WTC11 (cell line): ENCODE measurements around the gene ENTHD1. TPM values are rescaled to one million over a fixed set of nuclear protein-coding genes. Genes with fewer than 3 reads are reported as not detected.

ENCODE experiments used
- ATAC-seq: fragments of 200-7000 bp; cut with Tn5 transposase; 2 replicates; pipeline ENCODE4 v1.10.0; 2021; ENCODE audit warnings: mild to moderate bottlenecking, moderate library complexity
- CTCF ChIA-PET: fragments of 300-600 bp; sonication (Branson Sonifier 250); formaldehyde crosslinking; loops from one replicate; lab custom pipeline; 2021; ENCODE audit warnings: antibody characterized with exemption; lab: Charles Lee
- POLR2A ChIA-PET: fragments of 350-600 bp; sonication (Branson Sonifier 250); formaldehyde crosslinking; loops from one replicate; lab custom pipeline; 2021; ENCODE audit warnings: antibody characterized with exemption; lab: Charles Lee
- DNase-seq: peaks from one replicate; pipeline ENCODE4 v3.0.0; 2021; ENCODE audit warnings: low spot score
- H3K27ac Mint-ChIP-seq: 2 replicates; pipeline ENCODE4 v1.8.0; 2021; ENCODE audit warnings: mixed read lengths
- H3K27me3 Mint-ChIP-seq: 2 replicates; pipeline ENCODE4 v1.8.0; 2021; ENCODE audit warnings: low read depth, mild to moderate bottlenecking, moderate library complexity, mixed read lengths
- H3K36me3 Mint-ChIP-seq: 2 replicates; pipeline ENCODE4 v1.8.0; 2021; ENCODE audit warnings: mixed read lengths
- H3K4me1 Mint-ChIP-seq: 2 replicates; pipeline ENCODE4 v1.8.0; 2022; ENCODE audit warnings: mixed read lengths
- H3K4me3 Mint-ChIP-seq: 2 replicates; pipeline ENCODE4 v1.8.0; 2021; ENCODE audit warnings: mild to moderate bottlenecking, moderate library complexity, mixed read lengths
- H3K9me3 Mint-ChIP-seq: 2 replicates; pipeline ENCODE4 v1.8.0; 2021; ENCODE audit warnings: mixed read lengths
- ATF1 ChIP-seq: sonication (generic); formaldehyde crosslinking; IDR thresholded peaks from 2 replicates; pipeline ENCODE4 v1.8.1; 2023; ENCODE audit warnings: mild to moderate bottlenecking, moderate library complexity, missing genetic modification reagents
- CREM ChIP-seq: sonication (generic); formaldehyde crosslinking; IDR thresholded peaks from 2 replicates; pipeline ENCODE4 v1.8.1; 2022; ENCODE audit warnings: mild to moderate bottlenecking, missing genetic modification reagents, moderate library complexity
- GABPB1 ChIP-seq: sonication (generic); formaldehyde crosslinking; IDR thresholded peaks from 2 replicates; pipeline ENCODE4 v1.8.1; 2023; ENCODE audit warnings: mild to moderate bottlenecking, missing genetic modification reagents
- RORB ChIP-seq: fragments of 250-450 bp; sonication (Bioruptor Pico); IDR thresholded peaks from 2 replicates; pipeline ENCODE4 v1.9.0; 2021; ENCODE audit warnings: mild to moderate bottlenecking
- ZBTB21 ChIP-seq: sonication (generic); formaldehyde crosslinking; IDR thresholded peaks from 2 replicates; pipeline ENCODE4 v1.8.1; 2023; ENCODE audit warnings: mild to moderate bottlenecking, missing genetic modification reagents, borderline replicate concordance
- ZNF232 ChIP-seq: sonication (generic); formaldehyde crosslinking; IDR thresholded peaks from 2 replicates; pipeline ENCODE4 v1.8.0; 2022; ENCODE audit warnings: mild to moderate bottlenecking, missing genetic modification reagents
- ZNF416 ChIP-seq: fragments of 250-450 bp; sonication (Bioruptor Pico); IDR thresholded peaks from 2 replicates; pipeline ENCODE4 v1.9.0; 2021; ENCODE audit warnings: mild to moderate bottlenecking, inconsistent platforms
- ZNF423 ChIP-seq: fragments of 250-450 bp; sonication (Bioruptor Pico); IDR thresholded peaks from 2 replicates; pipeline ENCODE4 v2.1.2; 2022; ENCODE audit warnings: mild to moderate bottlenecking, moderate library complexity
- total RNA-seq: library from RNA; stranded (reverse); gene quantifications from 3 replicates; pipeline ENCODE4 v1.2.3, GENCODE V29; 2021
- TF ChIP-seq, protein P1 (sequence below): sonication (generic); formaldehyde crosslinking; IDR thresholded peaks from 2 replicates; pipeline ENCODE4 v1.8.0; 2022; ENCODE audit warnings: missing genetic modification reagents
- TF ChIP-seq, protein P2 (sequence below): sonication (generic); formaldehyde crosslinking; IDR thresholded peaks from 2 replicates; pipeline ENCODE4 v1.8.0; 2023; ENCODE audit warnings: missing genetic modification reagents, mild to moderate bottlenecking, borderline replicate concordance
- TF ChIP-seq, protein P3 (sequence below): sonication (generic); formaldehyde crosslinking; IDR thresholded peaks from 2 replicates; pipeline ENCODE4 v1.8.1; 2023; ENCODE audit warnings: mild to moderate bottlenecking, missing genetic modification reagents, moderate library complexity
- TF ChIP-seq, protein P4 (sequence below): fragments of 250-450 bp; sonication (Bioruptor Pico); IDR thresholded peaks from 2 replicates; pipeline ENCODE4 v1.9.0; 2021; ENCODE audit warnings: mild to moderate bottlenecking
- TF ChIP-seq, protein P5 (sequence below): fragments of 250-450 bp; sonication (Bioruptor Pico); IDR thresholded peaks from 2 replicates; pipeline ENCODE4 v1.9.0; 2021; ENCODE audit warnings: mild to moderate bottlenecking, borderline replicate concordance
- TF ChIP-seq, protein P6 (sequence below): sonication (generic); formaldehyde crosslinking; IDR thresholded peaks from 2 replicates; pipeline ENCODE4 v1.8.1; 2022; ENCODE audit warnings: low read depth, mild to moderate bottlenecking, moderate library complexity, missing genetic modification reagents, borderline replicate concordance
- TF ChIP-seq, protein P7 (sequence below): sonication (generic); formaldehyde crosslinking; IDR thresholded peaks from 2 replicates; pipeline ENCODE4 v1.8.0; 2022; ENCODE audit warnings: mild to moderate bottlenecking, missing genetic modification reagents
- TF ChIP-seq, protein P8 (sequence below): sonication (generic); formaldehyde crosslinking; IDR thresholded peaks from 2 replicates; pipeline ENCODE4 v1.8.1; 2022; ENCODE audit warnings: missing genetic modification reagents, borderline replicate concordance

ENTHD1 gene
- total RNA-seq, 1 experiment from 2014 or later, result not detected

DNA sequence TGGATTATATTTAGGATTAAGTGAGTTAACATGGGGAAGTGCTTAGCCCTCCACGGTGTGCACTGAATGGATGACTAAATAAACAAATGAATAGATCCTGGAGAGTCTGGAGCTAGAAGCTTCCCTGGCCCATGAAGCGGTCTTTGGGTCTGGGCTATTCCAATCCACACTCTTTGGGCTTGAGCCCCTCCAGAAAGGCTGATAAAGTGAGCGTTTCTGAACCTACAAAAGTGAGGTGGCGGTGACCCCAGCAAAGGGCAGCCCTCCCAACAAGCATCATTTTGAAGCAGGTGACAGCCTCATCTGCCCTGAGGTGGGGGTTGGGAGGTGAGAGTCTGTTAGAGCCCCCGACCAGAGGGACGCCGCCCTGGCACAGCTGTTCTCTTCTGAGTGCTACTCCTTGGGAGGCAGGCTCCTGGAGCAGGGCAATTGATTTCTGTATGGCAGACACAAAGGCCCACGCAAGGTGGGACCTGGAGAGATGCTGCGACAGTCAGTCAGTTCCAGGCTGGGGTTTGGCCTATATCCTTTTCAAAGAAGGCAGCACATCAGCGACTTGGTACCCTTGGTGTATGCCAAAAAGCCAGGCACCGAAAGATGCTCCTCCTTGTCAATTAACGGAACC, 165.2 kb downstream of the ENTHD1 start (continued):
- no peak for TF ChIP-seq ZNF423
- TF ChIP-seq, protein P1, sequence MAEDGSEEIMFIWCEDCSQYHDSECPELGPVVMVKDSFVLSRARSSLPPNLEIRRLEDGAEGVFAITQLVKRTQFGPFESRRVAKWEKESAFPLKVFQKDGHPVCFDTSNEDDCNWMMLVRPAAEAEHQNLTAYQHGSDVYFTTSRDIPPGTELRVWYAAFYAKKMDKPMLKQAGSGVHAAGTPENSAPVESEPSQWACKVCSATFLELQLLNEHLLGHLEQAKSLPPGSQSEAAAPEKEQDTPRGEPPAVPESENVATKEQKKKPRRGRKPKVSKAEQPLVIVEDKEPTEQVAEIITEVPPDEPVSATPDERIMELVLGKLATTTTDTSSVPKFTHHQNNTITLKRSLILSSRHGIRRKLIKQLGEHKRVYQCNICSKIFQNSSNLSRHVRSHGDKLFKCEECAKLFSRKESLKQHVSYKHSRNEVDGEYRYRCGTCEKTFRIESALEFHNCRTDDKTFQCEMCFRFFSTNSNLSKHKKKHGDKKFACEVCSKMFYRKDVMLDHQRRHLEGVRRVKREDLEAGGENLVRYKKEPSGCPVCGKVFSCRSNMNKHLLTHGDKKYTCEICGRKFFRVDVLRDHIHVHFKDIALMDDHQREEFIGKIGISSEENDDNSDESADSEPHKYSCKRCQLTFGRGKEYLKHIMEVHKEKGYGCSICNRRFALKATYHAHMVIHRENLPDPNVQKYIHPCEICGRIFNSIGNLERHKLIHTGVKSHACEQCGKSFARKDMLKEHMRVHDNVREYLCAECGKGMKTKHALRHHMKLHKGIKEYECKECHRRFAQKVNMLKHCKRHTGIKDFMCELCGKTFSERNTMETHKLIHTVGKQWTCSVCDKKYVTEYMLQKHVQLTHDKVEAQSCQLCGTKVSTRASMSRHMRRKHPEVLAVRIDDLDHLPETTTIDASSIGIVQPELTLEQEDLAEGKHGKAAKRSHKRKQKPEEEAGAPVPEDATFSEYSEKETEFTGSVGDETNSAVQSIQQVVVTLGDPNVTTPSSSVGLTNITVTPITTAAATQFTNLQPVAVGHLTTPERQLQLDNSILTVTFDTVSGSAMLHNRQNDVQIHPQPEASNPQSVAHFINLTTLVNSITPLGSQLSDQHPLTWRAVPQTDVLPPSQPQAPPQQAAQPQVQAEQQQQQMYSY (CRISPR knock-in tag), result no peak
- TF ChIP-seq, protein P2, sequence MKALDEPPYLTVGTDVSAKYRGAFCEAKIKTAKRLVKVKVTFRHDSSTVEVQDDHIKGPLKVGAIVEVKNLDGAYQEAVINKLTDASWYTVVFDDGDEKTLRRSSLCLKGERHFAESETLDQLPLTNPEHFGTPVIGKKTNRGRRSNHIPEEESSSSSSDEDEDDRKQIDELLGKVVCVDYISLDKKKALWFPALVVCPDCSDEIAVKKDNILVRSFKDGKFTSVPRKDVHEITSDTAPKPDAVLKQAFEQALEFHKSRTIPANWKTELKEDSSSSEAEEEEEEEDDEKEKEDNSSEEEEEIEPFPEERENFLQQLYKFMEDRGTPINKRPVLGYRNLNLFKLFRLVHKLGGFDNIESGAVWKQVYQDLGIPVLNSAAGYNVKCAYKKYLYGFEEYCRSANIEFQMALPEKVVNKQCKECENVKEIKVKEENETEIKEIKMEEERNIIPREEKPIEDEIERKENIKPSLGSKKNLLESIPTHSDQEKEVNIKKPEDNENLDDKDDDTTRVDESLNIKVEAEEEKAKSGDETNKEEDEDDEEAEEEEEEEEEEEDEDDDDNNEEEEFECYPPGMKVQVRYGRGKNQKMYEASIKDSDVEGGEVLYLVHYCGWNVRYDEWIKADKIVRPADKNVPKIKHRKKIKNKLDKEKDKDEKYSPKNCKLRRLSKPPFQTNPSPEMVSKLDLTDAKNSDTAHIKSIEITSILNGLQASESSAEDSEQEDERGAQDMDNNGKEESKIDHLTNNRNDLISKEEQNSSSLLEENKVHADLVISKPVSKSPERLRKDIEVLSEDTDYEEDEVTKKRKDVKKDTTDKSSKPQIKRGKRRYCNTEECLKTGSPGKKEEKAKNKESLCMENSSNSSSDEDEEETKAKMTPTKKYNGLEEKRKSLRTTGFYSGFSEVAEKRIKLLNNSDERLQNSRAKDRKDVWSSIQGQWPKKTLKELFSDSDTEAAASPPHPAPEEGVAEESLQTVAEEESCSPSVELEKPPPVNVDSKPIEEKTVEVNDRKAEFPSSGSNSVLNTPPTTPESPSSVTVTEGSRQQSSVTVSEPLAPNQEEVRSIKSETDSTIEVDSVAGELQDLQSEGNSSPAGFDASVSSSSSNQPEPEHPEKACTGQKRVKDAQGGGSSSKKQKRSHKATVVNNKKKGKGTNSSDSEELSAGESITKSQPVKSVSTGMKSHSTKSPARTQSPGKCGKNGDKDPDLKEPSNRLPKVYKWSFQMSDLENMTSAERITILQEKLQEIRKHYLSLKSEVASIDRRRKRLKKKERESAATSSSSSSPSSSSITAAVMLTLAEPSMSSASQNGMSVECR (CRISPR knock-in tag), result no peak
- TF ChIP-seq, protein P3, sequence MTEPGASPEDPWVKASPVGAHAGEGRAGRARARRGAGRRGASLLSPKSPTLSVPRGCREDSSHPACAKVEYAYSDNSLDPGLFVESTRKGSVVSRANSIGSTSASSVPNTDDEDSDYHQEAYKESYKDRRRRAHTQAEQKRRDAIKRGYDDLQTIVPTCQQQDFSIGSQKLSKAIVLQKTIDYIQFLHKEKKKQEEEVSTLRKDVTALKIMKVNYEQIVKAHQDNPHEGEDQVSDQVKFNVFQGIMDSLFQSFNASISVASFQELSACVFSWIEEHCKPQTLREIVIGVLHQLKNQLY, result no peak
- TF ChIP-seq, protein P4, sequence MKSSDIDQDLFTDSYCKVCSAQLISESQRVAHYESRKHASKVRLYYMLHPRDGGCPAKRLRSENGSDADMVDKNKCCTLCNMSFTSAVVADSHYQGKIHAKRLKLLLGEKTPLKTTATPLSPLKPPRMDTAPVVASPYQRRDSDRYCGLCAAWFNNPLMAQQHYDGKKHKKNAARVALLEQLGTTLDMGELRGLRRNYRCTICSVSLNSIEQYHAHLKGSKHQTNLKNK (CRISPR knock-in tag), result no peak
- no peak for TF ChIP-seq CREM
- TF ChIP-seq, protein P5, sequence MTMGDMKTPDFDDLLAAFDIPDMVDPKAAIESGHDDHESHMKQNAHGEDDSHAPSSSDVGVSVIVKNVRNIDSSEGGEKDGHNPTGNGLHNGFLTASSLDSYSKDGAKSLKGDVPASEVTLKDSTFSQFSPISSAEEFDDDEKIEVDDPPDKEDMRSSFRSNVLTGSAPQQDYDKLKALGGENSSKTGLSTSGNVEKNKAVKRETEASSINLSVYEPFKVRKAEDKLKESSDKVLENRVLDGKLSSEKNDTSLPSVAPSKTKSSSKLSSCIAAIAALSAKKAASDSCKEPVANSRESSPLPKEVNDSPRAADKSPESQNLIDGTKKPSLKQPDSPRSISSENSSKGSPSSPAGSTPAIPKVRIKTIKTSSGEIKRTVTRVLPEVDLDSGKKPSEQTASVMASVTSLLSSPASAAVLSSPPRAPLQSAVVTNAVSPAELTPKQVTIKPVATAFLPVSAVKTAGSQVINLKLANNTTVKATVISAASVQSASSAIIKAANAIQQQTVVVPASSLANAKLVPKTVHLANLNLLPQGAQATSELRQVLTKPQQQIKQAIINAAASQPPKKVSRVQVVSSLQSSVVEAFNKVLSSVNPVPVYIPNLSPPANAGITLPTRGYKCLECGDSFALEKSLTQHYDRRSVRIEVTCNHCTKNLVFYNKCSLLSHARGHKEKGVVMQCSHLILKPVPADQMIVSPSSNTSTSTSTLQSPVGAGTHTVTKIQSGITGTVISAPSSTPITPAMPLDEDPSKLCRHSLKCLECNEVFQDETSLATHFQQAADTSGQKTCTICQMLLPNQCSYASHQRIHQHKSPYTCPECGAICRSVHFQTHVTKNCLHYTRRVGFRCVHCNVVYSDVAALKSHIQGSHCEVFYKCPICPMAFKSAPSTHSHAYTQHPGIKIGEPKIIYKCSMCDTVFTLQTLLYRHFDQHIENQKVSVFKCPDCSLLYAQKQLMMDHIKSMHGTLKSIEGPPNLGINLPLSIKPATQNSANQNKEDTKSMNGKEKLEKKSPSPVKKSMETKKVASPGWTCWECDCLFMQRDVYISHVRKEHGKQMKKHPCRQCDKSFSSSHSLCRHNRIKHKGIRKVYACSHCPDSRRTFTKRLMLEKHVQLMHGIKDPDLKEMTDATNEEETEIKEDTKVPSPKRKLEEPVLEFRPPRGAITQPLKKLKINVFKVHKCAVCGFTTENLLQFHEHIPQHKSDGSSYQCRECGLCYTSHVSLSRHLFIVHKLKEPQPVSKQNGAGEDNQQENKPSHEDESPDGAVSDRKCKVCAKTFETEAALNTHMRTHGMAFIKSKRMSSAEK (CRISPR knock-in tag), result no peak
- TF ChIP-seq, protein P6, sequence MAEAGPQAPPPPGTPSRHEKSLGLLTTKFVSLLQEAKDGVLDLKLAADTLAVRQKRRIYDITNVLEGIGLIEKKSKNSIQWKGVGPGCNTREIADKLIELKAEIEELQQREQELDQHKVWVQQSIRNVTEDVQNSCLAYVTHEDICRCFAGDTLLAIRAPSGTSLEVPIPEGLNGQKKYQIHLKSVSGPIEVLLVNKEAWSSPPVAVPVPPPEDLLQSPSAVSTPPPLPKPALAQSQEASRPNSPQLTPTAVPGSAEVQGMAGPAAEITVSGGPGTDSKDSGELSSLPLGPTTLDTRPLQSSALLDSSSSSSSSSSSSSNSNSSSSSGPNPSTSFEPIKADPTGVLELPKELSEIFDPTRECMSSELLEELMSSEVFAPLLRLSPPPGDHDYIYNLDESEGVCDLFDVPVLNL (CRISPR knock-in tag), result no peak

DNA sequence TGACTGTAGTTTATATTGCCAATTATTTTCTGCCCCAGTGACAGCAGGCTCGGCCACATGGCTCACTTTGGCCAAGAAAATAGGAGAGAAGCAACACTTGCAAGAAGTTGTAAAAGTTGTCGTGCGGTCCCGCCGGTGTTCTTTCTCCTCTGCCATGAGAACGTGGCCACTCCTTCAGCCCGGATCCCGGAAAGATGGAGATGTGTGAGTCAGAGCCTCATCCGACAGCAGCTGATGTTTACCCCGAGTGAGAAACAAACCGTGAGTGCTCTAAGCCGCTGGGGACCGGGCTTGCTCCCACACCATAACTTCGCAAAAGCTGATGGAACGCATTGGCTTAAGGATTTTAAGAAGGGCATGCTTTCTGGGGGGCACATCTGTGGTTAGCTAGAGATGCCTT, 166.0 kb downstream of the ENTHD1 start:
- ChIA-PET POLR2A (no interaction called here), CTCF (interaction anchor here (0.9 kb wide), 1 partner anchor 184 kb away, joined by 3 read pairs; no protein-coding TSS in a partner anchor)
- no peaks in the 10 kb centered on the region for H3K27me3 Mint-ChIP-seq
- no peaks in the 10 kb centered on the region for H3K36me3 Mint-ChIP-seq
- DNase-seq (no peak), ATAC-seq (no peak)
- H3K4me3 Mint-ChIP-seq, result no peak overlapping the region
- H3K9me3 Mint-ChIP-seq, result no peaks in the 10 kb centered on the region
- no peak overlapping the region for H3K27ac Mint-ChIP-seq
- peaks cover 14% of the 10 kb centered on the region; the same call in 1 of the 2 replicates for H3K4me1 Mint-ChIP-seq
- TF ChIP-seq ZBTB21, result no peak
- no peak for TF ChIP-seq ZNF232 (CRISPR knock-in tag)
- TF ChIP-seq, protein P7, sequence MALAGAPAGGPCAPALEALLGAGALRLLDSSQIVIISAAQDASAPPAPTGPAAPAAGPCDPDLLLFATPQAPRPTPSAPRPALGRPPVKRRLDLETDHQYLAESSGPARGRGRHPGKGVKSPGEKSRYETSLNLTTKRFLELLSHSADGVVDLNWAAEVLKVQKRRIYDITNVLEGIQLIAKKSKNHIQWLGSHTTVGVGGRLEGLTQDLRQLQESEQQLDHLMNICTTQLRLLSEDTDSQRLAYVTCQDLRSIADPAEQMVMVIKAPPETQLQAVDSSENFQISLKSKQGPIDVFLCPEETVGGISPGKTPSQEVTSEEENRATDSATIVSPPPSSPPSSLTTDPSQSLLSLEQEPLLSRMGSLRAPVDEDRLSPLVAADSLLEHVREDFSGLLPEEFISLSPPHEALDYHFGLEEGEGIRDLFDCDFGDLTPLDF (CRISPR knock-in tag), result no peak
- TF ChIP-seq, protein P8, sequence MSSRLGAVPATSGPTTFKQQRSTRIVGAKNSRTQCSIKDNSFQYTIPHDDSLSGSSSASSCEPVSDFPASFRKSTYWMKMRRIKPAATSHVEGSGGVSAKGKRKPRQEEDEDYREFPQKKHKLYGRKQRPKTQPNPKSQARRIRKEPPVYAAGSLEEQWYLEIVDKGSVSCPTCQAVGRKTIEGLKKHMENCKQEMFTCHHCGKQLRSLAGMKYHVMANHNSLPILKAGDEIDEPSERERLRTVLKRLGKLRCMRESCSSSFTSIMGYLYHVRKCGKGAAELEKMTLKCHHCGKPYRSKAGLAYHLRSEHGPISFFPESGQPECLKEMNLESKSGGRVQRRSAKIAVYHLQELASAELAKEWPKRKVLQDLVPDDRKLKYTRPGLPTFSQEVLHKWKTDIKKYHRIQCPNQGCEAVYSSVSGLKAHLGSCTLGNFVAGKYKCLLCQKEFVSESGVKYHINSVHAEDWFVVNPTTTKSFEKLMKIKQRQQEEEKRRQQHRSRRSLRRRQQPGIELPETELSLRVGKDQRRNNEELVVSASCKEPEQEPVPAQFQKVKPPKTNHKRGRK (CRISPR knock-in tag), result no peak
- TF ChIP-seq ZNF416 (CRISPR knock-in tag), result no peak
- no peak for TF ChIP-seq GABPB1
- no peak for TF ChIP-seq ATF1 (CRISPR knock-in tag)
- TF ChIP-seq RORB (CRISPR knock-in tag), result no peak
